GM19240 (cell line): ENCODE measurements around the gene SPG7.

ENCODE experiments used
- DNase-seq: peaks from one replicate; pipeline ENCODE4 v3.0.0; 2011; ENCODE audit warnings: low spot score; ENCODE audit not compliant: insufficient read length

The SPG7 gene

DNA sequence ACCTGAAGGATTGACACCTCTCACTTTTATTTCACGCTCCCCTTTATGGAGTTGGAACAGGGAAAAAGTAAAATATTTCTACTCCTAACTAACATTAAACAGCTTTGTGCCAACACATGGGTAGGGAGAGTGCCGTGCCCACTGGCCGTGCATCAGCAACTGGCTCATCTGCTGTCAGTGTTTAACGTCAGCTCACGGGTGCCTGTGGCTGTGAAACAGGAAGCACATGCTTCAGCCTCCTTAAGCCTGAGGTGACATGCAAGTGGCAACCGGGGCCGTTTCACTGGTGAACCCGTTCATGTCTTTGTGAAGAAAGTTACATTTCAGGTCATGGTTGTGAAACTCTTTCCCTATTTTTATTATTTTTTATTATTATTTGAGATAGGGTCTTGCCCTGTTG, 3.2 kb downstream of the SPG7 start:
- no peak for DNase-seq

GRCh38 chr16:89512453-89512852, 4.2 kb downstream of the SPG7 start:
- DNase-seq = no peak

DNA sequence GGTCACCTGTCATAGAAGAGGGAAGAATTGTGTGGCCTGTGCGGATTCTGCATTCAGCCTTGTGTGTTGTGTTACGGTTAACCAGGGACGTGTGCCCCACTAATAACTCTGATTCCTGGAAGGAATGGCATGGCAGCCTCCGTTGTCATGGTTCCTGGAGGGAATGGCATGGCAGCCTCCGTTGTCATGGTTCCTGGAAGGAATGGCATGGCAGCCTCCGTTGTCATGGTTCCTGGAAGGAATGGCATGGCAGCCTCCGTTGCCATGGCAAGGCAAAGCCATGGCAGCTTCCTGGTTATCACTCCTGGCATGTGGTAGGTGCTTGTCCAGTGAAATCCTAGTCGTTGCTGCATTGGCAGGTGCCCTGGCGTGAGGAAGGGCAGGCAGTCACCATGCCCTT, 8.9 kb downstream of the SPG7 start:
- DNase-seq = no peak

DNA sequence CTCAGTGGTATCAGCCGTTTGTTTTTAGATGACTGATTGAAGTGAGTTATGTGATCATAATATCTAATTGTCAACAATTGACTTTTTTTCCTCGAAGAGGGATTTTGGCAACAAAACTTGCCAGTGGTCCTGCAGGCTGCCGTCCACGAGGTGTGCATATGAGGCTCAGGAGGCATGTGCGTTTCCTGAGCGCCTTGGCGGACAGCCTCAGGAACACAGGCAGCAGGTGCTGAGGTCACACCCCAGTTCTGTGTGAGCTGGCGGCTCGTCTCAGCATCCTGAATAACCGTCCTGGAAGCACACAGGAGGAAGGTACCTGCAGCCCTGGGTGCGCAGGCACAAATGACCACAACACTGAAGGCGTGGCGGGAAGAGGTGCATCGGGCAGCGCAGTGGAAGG, 11.7 kb downstream of the SPG7 start:
- DNase-seq = no peak

DNA sequence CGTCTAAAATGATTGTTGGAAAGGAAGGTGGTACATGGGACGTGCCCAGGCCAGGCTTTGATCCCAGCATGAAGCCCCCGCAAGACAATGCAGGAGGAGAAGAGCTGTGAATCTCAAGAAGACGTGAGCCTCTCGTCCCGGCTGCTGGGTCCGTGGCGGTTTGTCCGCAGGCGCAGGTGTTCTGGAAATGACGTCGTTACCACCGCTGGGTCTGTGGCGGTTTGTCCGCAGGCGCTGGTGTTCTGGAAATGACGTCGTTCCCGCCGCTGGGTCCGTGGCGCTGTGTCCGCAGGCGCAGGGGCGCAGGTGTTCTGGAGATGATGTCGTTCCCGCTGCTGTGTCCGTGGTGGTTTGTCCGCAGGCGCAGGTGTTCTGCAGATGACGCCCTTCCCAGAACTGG, 14.1 kb downstream of the SPG7 start:
- no peak for DNase-seq

DNA sequence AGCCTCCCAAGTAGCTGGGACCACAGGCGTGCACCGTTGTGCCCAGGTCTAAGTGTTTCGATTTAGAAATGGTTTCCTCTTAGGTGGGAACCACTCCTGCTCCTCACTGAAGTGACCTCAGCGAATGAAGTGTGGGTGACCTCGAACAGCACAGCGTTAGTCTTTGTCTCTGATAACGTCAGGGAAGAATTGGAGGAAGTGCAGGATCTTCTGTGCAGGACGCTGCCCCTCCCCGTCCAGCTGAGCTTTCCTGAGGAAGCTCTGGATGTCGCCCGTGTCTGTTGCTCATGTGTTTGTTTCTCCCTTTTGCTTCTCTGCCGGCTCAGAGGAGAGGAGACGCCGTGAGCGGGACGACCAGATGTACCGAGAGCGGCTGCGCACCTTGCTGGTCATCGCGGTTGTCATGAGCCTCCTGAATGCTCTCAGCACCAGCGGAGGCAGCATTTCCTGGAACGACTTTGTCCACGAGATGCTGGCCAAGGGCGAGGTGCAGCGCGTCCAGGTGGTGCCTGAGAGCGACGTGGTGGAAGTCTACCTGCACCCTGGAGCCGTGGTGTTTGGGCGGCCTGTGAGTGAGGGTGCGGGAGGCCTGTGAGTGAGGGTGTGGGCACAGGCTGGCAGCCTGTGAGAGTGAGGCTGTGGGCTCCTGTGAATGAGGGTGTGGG, 15.6 kb downstream of the SPG7 start:
- no peak for DNase-seq

DNA sequence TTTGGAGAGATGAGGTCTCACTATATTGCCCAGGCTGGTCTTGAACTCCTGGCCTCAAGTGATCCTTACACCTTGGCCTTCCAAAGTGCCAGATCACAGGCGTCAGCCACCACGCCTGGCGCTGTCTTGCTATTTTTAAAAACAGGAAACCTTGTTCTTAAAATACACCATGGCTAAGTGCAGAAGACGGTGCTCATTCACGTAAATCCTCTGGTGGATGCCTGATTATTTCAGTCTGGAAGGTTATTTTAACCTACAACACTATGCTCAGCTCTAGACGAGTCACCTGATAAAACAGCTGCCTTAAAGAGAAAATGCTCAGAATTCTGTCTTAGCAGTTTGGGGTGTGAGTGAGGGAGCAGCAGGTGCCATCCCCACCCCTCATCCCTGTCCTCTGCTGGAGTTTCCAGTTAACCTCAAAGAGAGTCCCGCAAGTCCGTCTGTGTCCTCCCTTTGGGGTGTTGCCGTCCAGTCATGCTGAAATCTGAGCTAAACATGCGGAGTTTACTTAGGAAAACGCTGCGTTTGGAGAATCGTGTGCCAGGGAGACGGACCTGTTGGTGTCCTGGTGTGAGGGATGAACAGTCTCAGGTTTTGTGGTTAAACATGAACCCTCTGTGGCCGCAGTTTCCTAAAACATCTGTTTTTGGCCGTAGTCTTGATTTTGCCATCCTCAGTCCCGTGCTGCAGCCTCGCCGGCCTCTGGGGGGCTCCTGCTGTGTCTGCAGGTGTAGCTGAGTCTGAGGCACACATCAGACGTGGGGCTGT, 17.1 kb downstream of the SPG7 start:
- no peak for DNase-seq

- no peak for DNase-seq
These were observed 20.9 kb downstream of the SPG7 start for GRCh38 chr16:89529097-89529496.

- no peak for DNase-seq
These were observed 22.5 kb downstream of the SPG7 start for GRCh38 chr16:89530401-89531381.

- no peak for DNase-seq
These were observed 23.8 kb downstream of the SPG7 start for GRCh38 chr16:89531821-89532526.

DNA sequence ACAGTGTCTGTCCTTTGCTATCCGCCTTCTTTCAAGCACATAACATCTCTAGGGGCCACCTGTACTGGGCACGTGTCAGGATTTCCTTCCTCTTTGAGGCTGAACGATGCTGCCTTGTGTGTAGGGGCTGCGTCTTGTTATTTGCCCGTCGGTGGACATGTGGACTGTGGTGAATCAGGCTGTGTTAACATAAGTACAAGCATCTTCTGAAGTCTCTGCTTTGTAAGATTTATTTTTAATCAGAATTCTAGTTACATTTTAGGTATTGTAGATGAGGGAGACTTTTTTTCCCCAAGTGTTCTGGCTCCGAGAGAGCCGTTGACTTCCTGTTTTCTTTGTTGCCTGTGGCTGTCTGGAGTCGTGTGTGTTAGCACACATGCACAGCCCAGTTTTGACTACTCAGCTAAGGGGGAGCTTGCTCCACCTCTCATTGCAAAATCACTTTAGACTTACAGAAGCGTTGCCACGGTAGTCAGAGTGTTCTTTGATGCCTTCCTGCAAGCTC, 26.1 kb downstream of the SPG7 start:
- no peak for DNase-seq

DNA sequence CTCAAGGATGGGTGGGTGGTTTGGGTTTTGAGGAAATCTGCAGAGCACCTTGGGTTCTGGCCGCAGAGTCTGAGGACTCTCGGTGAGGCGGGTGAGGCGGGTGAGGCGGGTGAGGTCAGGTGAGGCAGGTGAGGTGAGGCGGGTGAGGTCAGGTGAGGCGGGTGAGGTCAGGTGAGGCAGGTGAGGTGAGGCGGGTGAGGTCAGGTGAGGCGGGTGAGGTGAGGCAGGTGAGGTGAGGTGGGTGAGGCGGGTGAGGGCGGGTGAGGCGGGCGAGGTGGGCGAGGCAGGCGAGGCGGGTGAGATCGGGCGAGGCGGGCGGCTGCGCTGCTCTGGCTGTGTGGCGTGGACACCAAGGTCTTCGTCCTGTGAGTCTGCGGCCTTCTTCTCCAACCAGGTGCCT, 28.2 kb downstream of the SPG7 start:
- no peak for DNase-seq

DNA sequence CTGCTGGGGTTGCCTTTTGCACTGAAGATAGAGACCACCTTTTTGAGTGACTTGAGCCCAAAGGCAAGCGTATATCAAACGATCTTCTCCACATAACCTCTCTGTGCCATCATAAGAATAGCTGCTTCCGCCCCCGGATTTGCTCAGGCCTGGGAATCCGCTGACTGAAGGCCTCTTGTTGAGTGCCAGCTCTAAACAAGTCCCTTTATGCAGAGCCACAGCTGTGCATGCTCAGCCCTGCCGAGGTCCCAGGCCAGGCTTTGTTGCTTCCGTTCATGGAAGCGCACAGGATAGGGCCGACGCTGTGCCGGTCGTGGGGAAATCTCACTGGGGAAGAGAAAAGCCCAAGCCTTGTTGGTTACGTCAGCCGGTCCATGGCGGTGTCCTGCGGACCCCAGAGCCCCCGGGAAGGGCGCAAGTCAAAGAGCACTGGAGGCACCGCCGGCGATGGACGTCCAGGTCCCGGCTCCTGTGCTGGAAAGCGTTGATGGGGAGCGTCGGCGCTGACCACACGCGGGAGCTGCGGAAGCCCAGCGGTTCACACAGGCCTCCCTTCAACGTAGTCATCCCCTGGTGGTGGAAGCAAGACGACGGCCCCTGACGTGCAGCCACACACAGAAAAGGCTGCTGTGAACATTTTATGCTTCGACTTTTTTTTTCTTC, 28.8 kb downstream of the SPG7 start:
- DNase-seq = no peak

DNA sequence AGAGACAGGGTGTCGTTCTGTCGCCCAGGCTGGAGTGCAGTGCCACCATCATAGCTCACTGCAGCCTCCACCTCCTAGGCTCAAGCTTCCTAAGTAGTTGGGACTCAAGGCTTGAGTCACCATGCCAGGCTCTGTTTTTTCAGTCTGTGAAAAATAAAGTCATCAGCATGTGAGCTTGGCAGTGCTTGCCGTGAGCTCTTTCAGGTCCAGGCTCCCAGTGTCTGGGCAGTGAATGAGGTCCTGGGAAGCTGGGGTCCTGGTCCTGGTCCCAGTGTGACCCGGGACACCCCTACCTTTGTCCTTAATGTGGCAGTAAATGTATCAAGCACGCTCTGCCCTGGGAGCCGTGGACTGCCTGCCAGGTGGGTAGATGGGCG, 29.3 kb downstream of the SPG7 start:
- no peak for DNase-seq

DNA sequence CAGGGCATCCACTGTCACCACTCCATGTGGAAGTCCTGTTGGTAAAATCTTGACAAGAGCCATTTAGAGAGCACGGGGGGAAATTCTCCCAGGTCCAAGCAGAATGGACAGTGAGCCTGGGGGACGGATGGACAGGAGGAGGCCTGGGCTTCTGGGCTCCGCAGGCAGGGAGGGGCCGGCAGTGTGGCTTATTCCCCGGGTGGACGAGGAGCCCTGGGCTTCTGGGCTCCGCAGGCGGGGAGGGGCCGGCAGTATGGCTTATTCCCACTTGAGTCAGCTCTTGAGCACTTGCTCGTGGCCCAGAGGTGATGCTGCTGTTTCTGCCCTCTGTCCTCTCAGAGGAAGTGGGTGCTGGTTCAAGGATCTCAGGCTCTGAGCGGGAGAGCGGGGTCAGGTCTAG, 30.1 kb downstream of the SPG7 start:
- DNase-seq = no peak

GRCh38 chr16:89540557-89540956, 32.4 kb downstream of the SPG7 start:
- DNase-seq = no peak

DNA sequence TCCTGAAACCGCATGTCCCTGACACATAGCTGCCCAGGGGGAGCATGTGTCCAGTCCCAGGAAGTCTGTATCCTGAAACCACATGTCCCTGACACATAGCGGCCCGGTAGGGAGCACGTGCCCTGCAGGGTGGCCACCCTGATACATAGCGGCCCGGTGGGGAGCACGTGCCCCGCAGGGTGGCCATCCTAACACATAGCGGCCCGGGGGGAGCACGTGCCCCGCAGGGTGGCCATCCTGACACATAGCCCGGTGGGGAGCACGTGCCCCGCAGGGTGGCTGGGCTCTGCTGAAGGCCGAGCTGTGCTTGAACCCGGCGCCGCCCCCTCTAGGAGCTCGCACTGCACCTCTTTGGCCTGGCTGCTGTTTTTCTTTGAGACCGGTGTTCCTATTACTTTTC, 33.6 kb downstream of the SPG7 start:
- no peak for DNase-seq

- no peak for DNase-seq
These were observed 35.9 kb downstream of the SPG7 start for GRCh38 chr16:89544113-89544512.

- no peak for DNase-seq
These were observed 36.5 kb downstream of the SPG7 start for GRCh38 chr16:89544713-89545043.

- no peak for DNase-seq
These were observed 37.0 kb downstream of the SPG7 start for GRCh38 chr16:89545044-89545830.
